HUES48 (cell line): ENCODE data around the gene CLEC4C.

Experiments
- H3K27ac ChIP-seq: one replicate; pipeline ENCODE4 v1.7.0; 2013; ENCODE audit warnings: low read depth, low read length, inconsistent platforms
- H3K27me3 ChIP-seq: 2 replicates; pipeline ENCODE4 v1.6.1; 2013; ENCODE audit warnings: mild to moderate bottlenecking, low read length; ENCODE audit not compliant: control insufficient read depth, insufficient read depth
- H3K36me3 ChIP-seq: 2 replicates; pipeline ENCODE4 v1.6.1; 2013; ENCODE audit warnings: low read length; ENCODE audit not compliant: control insufficient read depth, insufficient read depth
- H3K4me1 ChIP-seq: 2 replicates; pipeline ENCODE4 v1.6.1; 2013; ENCODE audit warnings: mild to moderate bottlenecking, low read length; ENCODE audit not compliant: control insufficient read depth, insufficient read depth
- H3K4me3 ChIP-seq: 2 replicates; pipeline ENCODE4 v1.5.1; 2013; ENCODE audit warnings: mild to moderate bottlenecking, low read depth, low read length
- H3K9ac ChIP-seq: 2 replicates; pipeline ENCODE4 v1.6.1; 2013; ENCODE audit warnings: mild to moderate bottlenecking, low read depth, low read length, moderate library complexity
- H3K9me3 ChIP-seq: 2 replicates; pipeline ENCODE4 v1.6.1; 2013; ENCODE audit warnings: low read length; ENCODE audit not compliant: control insufficient read depth, insufficient read depth

The CLEC4C gene

GRCh38 chr12:7693793-7694192, 53.4 kb downstream of the CLEC4C start:
- Histone ChIP-seq H3K36me3 (peaks cover 6% of the 10 kb centered on the region; the same call in 1 of the 2 replicates), H3K9me3 (no peaks in the 10 kb centered on the region), H3K27me3 (no peaks in the 10 kb centered on the region), H3K9ac (no peak overlapping the region), H3K4me1 (peaks cover 23% of the 10 kb centered on the region), H3K27ac (peak overlapping the region; percentile 61), H3K4me3 (no peak overlapping the region)

- Histone ChIP-seq H3K27ac (no peak overlapping the region), H3K4me3 (no peak overlapping the region), H3K4me1 (peaks cover 3% of the 10 kb centered on the region; the same call in 1 of the 2 replicates), H3K9me3 (no peaks in the 10 kb centered on the region), H3K9ac (no peak overlapping the region), H3K36me3 (no peaks in the 10 kb centered on the region), H3K27me3 (no peaks in the 10 kb centered on the region)
Observed at GRCh38 chr12:7681535-7681934, 65.6 kb downstream of the CLEC4C start.
